NCI-H1105 (cell line): Measurements from ENCODE around the gene HSPG2.

Experiments
- DNase-seq: peaks from one replicate; lab custom pipeline; 2025; lab: John Stamatoyannopoulos, UW

Gene HSPG2

DNA sequence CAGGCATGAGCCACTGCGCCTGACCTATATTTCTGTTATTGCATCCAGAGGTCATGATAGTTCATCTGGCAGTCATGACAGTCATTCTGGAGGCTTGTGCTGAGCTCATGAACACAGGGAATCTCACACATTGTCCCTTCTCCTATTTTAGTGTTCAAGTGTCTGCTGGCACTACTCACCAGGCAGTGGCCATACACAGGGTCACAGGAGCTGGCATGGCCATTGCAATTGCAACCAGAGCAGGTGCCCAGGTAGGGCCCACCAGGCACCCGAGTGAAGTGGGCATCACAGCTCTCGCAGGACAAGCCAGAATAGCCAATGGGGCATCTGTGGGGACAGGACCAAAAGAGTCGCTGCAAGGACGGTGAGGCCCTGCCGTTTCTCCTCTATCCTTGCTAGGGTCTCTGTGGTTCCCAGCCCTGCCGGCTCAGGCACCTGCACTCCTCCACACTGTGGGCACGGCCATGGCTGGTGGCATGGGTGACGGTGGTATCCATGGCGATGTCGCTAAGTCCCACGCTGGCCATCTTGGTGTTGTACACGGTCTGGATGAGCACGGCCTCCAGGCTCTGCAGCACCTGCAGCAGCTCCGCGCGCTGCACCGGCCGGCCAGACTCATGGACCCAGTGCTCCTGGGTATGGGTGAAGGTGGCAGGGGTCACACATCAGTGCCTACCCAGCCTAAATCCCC is 57.0 kb downstream of the HSPG2 start:
- DNase-seq, result no peak

- no peak for DNase-seq
These were observed 58.2 kb downstream of the HSPG2 start for GRCh38 chr1:21878840-21879478.

- DNase-seq, result no peak
These were observed 58.9 kb downstream of the HSPG2 start for GRCh38 chr1:21878009-21878773.

DNA sequence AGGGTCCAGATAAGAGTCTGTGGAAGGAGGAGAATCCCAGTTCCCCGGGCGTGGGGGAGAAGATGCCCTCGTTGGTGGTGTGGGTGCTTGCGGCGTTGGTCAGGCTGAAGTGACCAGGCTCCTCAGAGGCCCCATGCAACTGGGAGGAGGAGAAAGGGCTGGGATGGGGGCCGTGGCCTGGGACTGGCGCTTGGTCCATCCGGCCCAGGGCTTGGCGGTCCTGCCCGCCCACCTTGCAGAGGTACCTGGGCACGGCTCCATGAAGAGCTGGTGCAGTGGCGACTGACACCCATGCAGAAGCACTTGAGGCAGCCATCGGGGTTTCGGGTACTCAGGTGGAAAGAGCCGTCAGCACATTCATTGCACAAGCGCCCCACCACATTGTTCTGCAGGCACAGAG is 60.8 kb downstream of the HSPG2 start:
- DNase-seq, result no peak

- DNase-seq, result peak; percentile 81
These were observed 61.5 kb downstream of the HSPG2 start for GRCh38 chr1:21875621-21876063.

- peak; percentile 82 for DNase-seq
These were observed 62.1 kb downstream of the HSPG2 start for GRCh38 chr1:21874778-21875547.

DNA sequence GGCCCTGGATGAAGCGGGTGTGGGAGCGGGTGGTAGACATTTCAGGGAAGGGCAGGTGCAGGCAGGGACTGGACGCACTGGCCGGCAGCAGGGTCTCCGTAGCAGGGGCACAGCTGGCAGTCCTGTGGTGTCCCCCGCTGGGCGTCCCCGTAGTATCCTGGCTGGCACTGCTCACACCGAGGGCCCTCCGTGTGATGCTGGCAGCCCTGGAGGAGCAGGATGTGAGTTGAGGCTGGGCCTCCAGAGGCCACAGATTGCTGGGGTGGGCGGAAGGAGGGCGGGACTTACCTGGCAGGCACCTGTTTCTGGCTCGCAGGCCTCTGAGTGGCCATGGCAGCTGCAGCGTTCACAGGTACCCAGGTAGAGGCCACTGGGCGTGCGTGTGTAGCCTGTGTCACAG is 62.8 kb downstream of the HSPG2 start:
- peak; percentile 64 for DNase-seq

- DNase-seq, result no peak
These were observed 63.3 kb downstream of the HSPG2 start for GRCh38 chr1:21873761-21874160.

DNA sequence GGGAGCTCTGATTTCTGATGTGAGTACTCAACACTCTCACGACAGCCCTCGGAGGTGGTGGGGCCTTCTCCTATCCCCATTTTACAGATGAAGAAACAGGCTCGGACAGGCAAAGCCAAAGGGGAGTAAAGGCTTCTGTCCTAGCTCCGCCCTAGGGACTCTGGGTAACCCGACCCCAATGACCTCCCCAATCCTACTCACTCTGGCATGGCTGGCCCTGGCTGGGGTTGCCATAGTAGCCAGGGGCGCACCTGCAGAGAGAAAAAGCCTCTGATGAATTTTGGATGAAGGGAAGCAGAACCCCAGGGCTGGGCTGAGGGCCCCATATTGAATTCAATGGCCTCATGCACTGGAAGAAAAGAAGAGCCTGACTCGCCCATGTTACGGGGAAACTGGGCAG is 63.9 kb downstream of the HSPG2 start:
- DNase-seq, result no peak

GRCh38 chr1:21872445-21873079 is 64.5 kb downstream of the HSPG2 start:
- no peak for DNase-seq

- no peak for DNase-seq
These were observed 65.2 kb downstream of the HSPG2 start for GRCh38 chr1:21871943-21872342.

DNA sequence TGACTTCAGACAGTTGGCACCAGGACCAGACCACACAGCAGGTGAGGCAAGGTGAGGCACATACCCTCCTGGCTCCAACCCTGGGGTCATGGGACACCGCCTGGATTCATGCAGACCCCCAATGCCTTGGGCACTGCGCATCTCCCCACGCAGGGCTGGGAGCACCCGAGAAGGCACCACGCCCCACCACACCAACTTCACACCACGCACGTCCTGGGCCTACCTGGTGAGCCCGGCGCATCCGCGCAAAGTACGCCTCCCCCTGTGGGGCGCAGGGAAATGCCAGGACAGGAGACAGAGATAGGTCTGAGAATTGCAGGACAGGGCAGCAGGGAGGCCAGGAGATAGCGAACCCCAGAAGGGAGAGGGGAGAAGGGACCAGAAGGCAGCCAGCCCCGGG is 66.5 kb downstream of the HSPG2 start:
- no peak for DNase-seq

DNA sequence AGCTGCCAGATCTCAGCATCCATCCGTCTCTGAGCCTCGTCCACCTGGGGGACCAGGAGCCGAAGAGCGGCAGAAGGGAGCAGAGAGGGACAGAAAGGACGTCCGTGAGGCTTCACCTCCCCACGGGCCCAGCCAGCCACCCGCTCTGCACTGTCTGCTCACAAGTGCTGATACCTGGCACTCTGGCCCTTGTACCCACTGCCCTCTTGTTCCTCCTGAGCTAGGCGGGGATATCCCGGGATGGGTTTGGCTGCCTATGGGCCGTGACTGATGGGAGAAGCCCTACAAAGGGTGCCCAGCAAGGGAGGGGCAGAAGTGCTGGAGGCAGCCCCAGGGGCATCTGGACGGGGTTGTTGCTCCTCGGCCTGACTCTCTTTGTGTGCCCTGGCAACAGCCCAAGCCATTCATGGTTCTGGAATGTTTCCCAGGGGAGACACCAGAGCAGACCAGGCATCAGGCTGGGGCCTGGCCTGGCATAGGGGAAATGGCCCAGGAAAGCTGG is 67.4 kb downstream of the HSPG2 start:
- DNase-seq, result peak; percentile 68

DNA sequence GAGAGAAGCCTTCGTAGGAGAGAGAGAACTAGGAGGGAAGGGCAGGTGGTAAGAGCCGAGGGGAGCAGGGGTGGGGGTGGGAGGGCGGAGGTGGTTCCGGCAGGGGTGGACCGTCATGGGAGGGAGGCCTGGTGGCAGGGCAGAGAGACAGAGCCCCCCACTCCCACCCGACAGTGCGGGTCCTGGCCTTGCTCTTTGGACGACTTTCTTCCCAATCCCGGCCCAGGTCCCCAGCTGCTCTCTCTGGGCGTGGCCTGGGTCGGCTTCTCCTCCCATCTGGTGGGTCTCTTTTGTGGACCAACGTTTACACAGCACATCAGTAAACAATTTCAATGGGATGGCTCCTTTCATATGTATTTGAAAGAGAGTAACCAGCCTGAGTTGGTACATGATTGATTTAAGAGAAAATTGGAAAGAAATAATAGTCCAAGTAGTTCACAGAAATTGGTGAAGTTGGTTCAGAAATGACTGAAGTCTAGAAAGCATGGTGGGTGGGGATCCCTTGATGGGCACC is 68.1 kb downstream of the HSPG2 start:
- no peak for DNase-seq

GRCh38 chr1:21868482-21868881 is 68.6 kb downstream of the HSPG2 start:
- DNase-seq, result no peak

GRCh38 chr1:21867451-21867996 is 69.6 kb downstream of the HSPG2 start:
- DNase-seq, result no peak

DNA sequence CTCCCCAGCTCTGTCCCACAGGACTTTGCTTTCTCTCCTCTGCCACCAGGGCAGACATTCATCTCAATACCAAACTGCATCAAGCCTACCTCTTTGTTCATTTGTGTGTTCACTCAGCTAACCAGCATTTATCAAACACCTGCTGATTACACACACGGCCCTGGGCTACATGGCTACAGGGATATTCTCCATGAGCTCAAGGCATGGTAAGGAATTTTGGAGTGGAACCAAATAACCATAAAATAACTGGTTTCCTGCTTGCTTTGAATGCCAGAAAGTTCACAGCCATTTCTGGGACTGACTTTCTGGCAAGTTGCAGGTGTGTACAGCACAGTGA is 70.4 kb downstream of the HSPG2 start:
- DNase-seq, result no peak

- DNase-seq, result no peak
These were observed 71.0 kb downstream of the HSPG2 start for GRCh38 chr1:21865943-21866706.

DNA sequence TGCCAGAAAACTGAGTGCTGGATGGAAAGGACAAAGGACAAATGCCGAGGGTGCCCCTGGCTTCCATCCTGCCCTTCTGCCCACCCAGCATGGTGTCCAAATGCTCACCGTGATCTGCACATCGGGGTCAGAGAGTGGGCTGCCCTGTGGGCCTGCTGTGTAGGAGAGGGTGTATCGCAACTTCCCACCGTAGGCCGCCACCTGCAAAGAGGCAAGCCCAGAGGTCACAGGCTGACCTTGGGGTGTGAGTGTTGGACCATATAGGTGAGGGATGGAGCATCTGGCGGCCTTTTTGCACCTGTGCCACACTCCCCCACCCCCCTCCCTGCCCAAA is 71.5 kb downstream of the HSPG2 start:
- DNase-seq, result no peak

- no peak for DNase-seq
These were observed 72.4 kb downstream of the HSPG2 start for GRCh38 chr1:21864730-21865129.

GRCh38 chr1:21863981-21864380 is 73.1 kb downstream of the HSPG2 start:
- no peak for DNase-seq
